HepG2 (cell line): Measurements from ENCODE around the gene SYTL1. TPM values are rescaled to one million over a fixed set of nuclear protein-coding genes. Genes with fewer than 3 reads are reported as not detected.

ENCODE experiments used
- polyA plus RNA-seq, 8 experiments: library from polyadenylated mRNA; depleted of rRNA in 3 of 8; stranded (reverse) in 7 of 8; unstranded in 1 of 8; fragments of >200 nt; fragmentation: Illumina TruSeq in 4 of 8; extraction: Trizol in 4 of 8; gene quantifications; 2 replicates each; pipeline versions ENCODE4 v1.2.1 to v1.2.3, GENCODE V29; 2011 to 2016; ENCODE audit warnings: low read depth in 4 of 8, missing spikeins in 1 of 8, mixed read lengths in 1 of 8; ENCODE audit not compliant: insufficient read depth in 1 of 8
- small RNA-seq, 3 experiments: library from RNA; depleted of rRNA; stranded (forward); fragments of <200 nt; gene quantifications; one replicate each; pipeline ENCODE3, GENCODE V24; 2012; ENCODE audit warnings: low read depth in 2 of 3, low replicate concordance in 1 of 3; ENCODE audit not compliant: insufficient read length in 3 of 3, insufficient read depth in 2 of 3
- total RNA-seq, 5 experiments: library from RNA; depleted of rRNA; stranded (reverse); fragments of >200 nt; fragmentation: Illumina TruSeq; extraction: Trizol; gene quantifications; 2 replicates each; pipeline ENCODE4 v1.2.3, GENCODE V29; 2016; ENCODE audit warnings: low read depth in 1 of 5

Gene SYTL1
- total and polyA plus RNA-seq, 2 of the 13 experiments (the other 11 are each of a cell fraction or from before 2014, with no cell fraction given) = 11.1 to 17.8 TPM

Small RNA genes within 50 kb of the gene (small RNA-seq; reads per million reads assigned to genes)
- 0 to 3.9 (median 0) reads per million in 3 experiments for gene RNU6-48P

Other genes with a start within 250 kb of the SYTL1 start
- 2.7 and 2.9 TPM in 2 replicates for gene SLC9A1, start 186.9 kb upstream of the SYTL1 start, total RNA-seq (2016; rRNA removed; fragmentation: Illumina TruSeq; extraction: Trizol)
- gene SLC9A1, start 186.9 kb upstream of the SYTL1 start, polyA plus RNA-seq (2011; rRNA removed) = 1.4 and 1.7 TPM in 2 replicates
- 5.5 and 7.7 TPM in 2 replicates for gene WDTC1, start 107.4 kb upstream of the SYTL1 start, total RNA-seq (2016; rRNA removed; fragmentation: Illumina TruSeq; extraction: Trizol)
- 5.5 and 7.1 TPM in 2 replicates for gene WDTC1, start 107.4 kb upstream of the SYTL1 start, polyA plus RNA-seq (2011; rRNA removed)
- gene TMEM222, start 19.9 kb upstream of the SYTL1 start, total RNA-seq (2016; rRNA removed; fragmentation: Illumina TruSeq; extraction: Trizol) = 9.9 and 22.7 TPM in 2 replicates
- 29.6 and 40.8 TPM in 2 replicates for gene TMEM222, start 19.9 kb upstream of the SYTL1 start, polyA plus RNA-seq (2011; rRNA removed)
- 2.7 and 3.5 TPM in 2 replicates for gene MAP3K6, start 24.9 kb downstream of the SYTL1 start, total RNA-seq (2016; rRNA removed; fragmentation: Illumina TruSeq; extraction: Trizol)
- gene MAP3K6, start 24.9 kb downstream of the SYTL1 start, polyA plus RNA-seq (2011; rRNA removed) = 2.7 and 3.2 TPM in 2 replicates
- not detected in 2 replicates for gene FCN3, start 32.8 kb downstream of the SYTL1 start, total RNA-seq (2016; rRNA removed; fragmentation: Illumina TruSeq; extraction: Trizol)
- gene FCN3, start 32.8 kb downstream of the SYTL1 start, polyA plus RNA-seq (2011; rRNA removed) = not detected in 2 replicates
- not detected in 2 replicates for gene CD164L2, start 41.3 kb downstream of the SYTL1 start, total RNA-seq (2016; rRNA removed; fragmentation: Illumina TruSeq; extraction: Trizol)
- gene CD164L2, start 41.3 kb downstream of the SYTL1 start, polyA plus RNA-seq (2011; rRNA removed) = not detected in 2 replicates
- gene GPR3, start 50.6 kb downstream of the SYTL1 start, total RNA-seq (2016; rRNA removed; fragmentation: Illumina TruSeq; extraction: Trizol) = 0.88 and 1.00 TPM in 2 replicates
- gene GPR3, start 50.6 kb downstream of the SYTL1 start, polyA plus RNA-seq (2011; rRNA removed) = 2.6 and 2.7 TPM in 2 replicates
- 10.4 and 16.9 TPM in 2 replicates for gene WASF2, start 148.1 kb downstream of the SYTL1 start, total RNA-seq (2016; rRNA removed; fragmentation: Illumina TruSeq; extraction: Trizol)
- gene WASF2, start 148.1 kb downstream of the SYTL1 start, polyA plus RNA-seq (2011; rRNA removed) = 26.4 and 27.7 TPM in 2 replicates